HG03108 (cell line): ENCODE results near the gene ARHGDIB.

ENCODE experiments used
- ATAC-seq: cut with Tn5 transposase; IDR thresholded peaks from one replicate; pipeline ENCODE4 v1.9.1; 2021; ENCODE audit warnings: moderate library complexity; ENCODE audit not compliant: unreplicated experiment

ARHGDIB gene

GRCh38 chr12:14984036-14984435, 22.6 kb upstream of the ARHGDIB start:
- ATAC-seq = no peak

- ATAC-seq = no peak
These were observed 21.6 kb upstream of the ARHGDIB start for GRCh38 chr12:14982991-14983390.

GRCh38 chr12:14982562-14982961, 21.2 kb upstream of the ARHGDIB start:
- no peak for ATAC-seq

GRCh38 chr12:14981049-14981448, 19.6 kb upstream of the ARHGDIB start:
- no peak for ATAC-seq

- ATAC-seq = no peak
These were observed 18.1 kb upstream of the ARHGDIB start for GRCh38 chr12:14979468-14979867.

GRCh38 chr12:14976658-14977057, 15.3 kb upstream of the ARHGDIB start:
- ATAC-seq = no peak

GRCh38 chr12:14975457-14975856, 14.1 kb upstream of the ARHGDIB start:
- ATAC-seq = no peak

- ATAC-seq = no peak
These were observed 13.2 kb upstream of the ARHGDIB start for GRCh38 chr12:14974633-14975032.

- no peak for ATAC-seq
These were observed 11.4 kb upstream of the ARHGDIB start, which contains the start of gene PDE6H for GRCh38 chr12:14972816-14973215. Gene PDE6H (plus strand): TSS chr12:14973042. CDS start chr12:14978013, 4,971 bp downstream.

- ATAC-seq = no peak
These were observed 9.1 kb upstream of the ARHGDIB start for GRCh38 chr12:14970473-14970872.

- ATAC-seq = no peak
These were observed 7.1 kb upstream of the ARHGDIB start for GRCh38 chr12:14968478-14968877.

- ATAC-seq = no peak
These were observed 3.8 kb upstream of the ARHGDIB start for GRCh38 chr12:14965221-14965620.

- no peak for ATAC-seq
These were observed 3.0 kb upstream of the ARHGDIB start for GRCh38 chr12:14964406-14964805.

- no peak for ATAC-seq
These were observed 2.1 kb upstream of the ARHGDIB start for GRCh38 chr12:14963520-14963919.

- ATAC-seq = no peak
These were observed 1.4 kb upstream of the ARHGDIB start for GRCh38 chr12:14962797-14963196.

GRCh38 chr12:14962153-14962539, 745 bp upstream of the ARHGDIB start:
- no peak for ATAC-seq

GRCh38 chr12:14960548-14961465, 594 bp downstream of the ARHGDIB start:
- ATAC-seq = peak; percentile 22

GRCh38 chr12:14959916-14960496, 1.4 kb downstream of the ARHGDIB start:
- ATAC-seq = no peak

- no peak for ATAC-seq
These were observed 1.9 kb downstream of the ARHGDIB start for GRCh38 chr12:14959463-14959862.

GRCh38 chr12:14959126-14959440, 2.3 kb downstream of the ARHGDIB start:
- ATAC-seq = no peak

GRCh38 chr12:14958361-14959125, 2.9 kb downstream of the ARHGDIB start:
- ATAC-seq = no peak
